Tibial nerve (tissue), 3 donors: ENCODE results near the gene SLC12A7.

Experiments used
- CTCF ChIP-seq, 5 experiments: fragments of 200-600 bp in 3 of 5; fragments of 450-650 bp in 2 of 5; sonication (generic) in 3 of 5; IDR thresholded peaks; one replicate each; pipeline ENCODE4 v1.5.1; 2016 to 2019; ENCODE audit warnings: antibody characterized with exemption in 5 of 5, mild to moderate bottlenecking in 3 of 5, moderate library complexity in 2 of 5
- POLR2A ChIP-seq, 2 donors: fragments of 450-650 bp; IDR thresholded peaks; one replicate each; pipeline ENCODE4 v1.6.1; 2017; ENCODE audit warnings: antibody characterized with exemption in 2 of 2, mild to moderate bottlenecking in 2 of 2, moderate library complexity in 2 of 2

- TF ChIP-seq CTCF (IDR thresholded peaks at IDR 0.05) (no peak), POLR2A (IDR thresholded peaks at IDR 0.05) (no peak)
Measured at GRCh38 chr5:1140818-1141189, 28.9 kb upstream of the SLC12A7 start.
